CD4-positive, alpha-beta T cell treated with Interleukin-17A for 1 hour (primary cell): ENCODE data around the gene TLR5.

Experiments used
- DNase-seq: peaks from one replicate; pipeline ENCODE4 v3.0.0-alpha.2; 2020

The TLR5 gene

GRCh38 chr1:223062177-223062576, 80.9 kb downstream of the TLR5 start:
- DNase-seq: no peak

- DNase-seq: no peak
These were observed 83.5 kb downstream of the TLR5 start for GRCh38 chr1:223059526-223059925.
